IMR-90 (cell line): ENCODE data around the gene TENT5A. TPM values are rescaled to one million over a fixed set of nuclear protein-coding genes. Genes with fewer than 3 reads are reported as not detected.

Experiments
- ATAC-seq: fragments of 200-7000 bp; cut with Tn5 transposase; 2 replicates; pipeline ENCODE4 v1.9.1; 2020; ENCODE audit warnings: low read depth, mild to moderate bottlenecking, moderate library complexity
- BruUV-seq: library from RNA; stranded (reverse); fragments of 400-500 nt; replicated peaks from 2 replicates; lab custom pipeline; 2021; lab: Mats Ljungman, UMichigan
- CTCF ChIA-PET: fragments of 300-600 bp; formaldehyde crosslinking; extraction: SDS; loops from one replicate; lab custom pipeline; 2021; ENCODE audit warnings: antibody characterized with exemption; lab: Yijun Ruan, JAX
- POLR2A ChIA-PET: fragments of 300-600 bp; sonication (Branson Sonifier 250); formaldehyde crosslinking; loops from one replicate; lab custom pipeline; 2022; ENCODE audit warnings: antibody characterized with exemption; ENCODE audit not compliant: unreplicated experiment; lab: Charles Lee
- DNase-seq: peaks from one replicate; pipeline ENCODE4 v3.0.0; 2013
- H2AFZ ChIP-seq: replicated peaks from 2 replicates; pipeline ENCODE3; 2013; ENCODE audit warnings: low read length, mild to moderate bottlenecking; ENCODE audit not compliant: poor library complexity
- H2AK5ac ChIP-seq: 2 replicates; pipeline ENCODE4 v1.6.1; 2013; ENCODE audit warnings: low read depth, low read length, inconsistent platforms
- H2AK9ac ChIP-seq: replicated peaks from 2 replicates; pipeline ENCODE3; 2013; ENCODE audit warnings: mild to moderate bottlenecking, low read depth, low read length, moderate library complexity; ENCODE audit not compliant: poor library complexity
- H2BK120ac ChIP-seq: 2 replicates; pipeline ENCODE4 v1.6.1; 2013; ENCODE audit warnings: low read depth, low read length, inconsistent platforms
- H2BK15ac ChIP-seq: 3 replicates; pipeline ENCODE4 v1.6.1; 2013; ENCODE audit warnings: low read depth, low read length, inconsistent platforms
- H2BK20ac ChIP-seq: 2 replicates; pipeline ENCODE4 v1.6.1; 2013; ENCODE audit warnings: low read depth, mild to moderate bottlenecking, inconsistent platforms, low read length, moderate library complexity
- H2BK5ac ChIP-seq: 2 replicates; pipeline ENCODE4 v1.6.1; 2013; ENCODE audit warnings: mild to moderate bottlenecking, low read depth, low read length, inconsistent platforms; ENCODE audit not compliant: poor library complexity, severe bottlenecking
- H3K14ac ChIP-seq: replicated peaks from 2 replicates; pipeline ENCODE4 v1.6.1; 2013; ENCODE audit warnings: low read depth, low read length, inconsistent platforms
- H3K18ac ChIP-seq: 2 replicates; pipeline ENCODE4 v1.6.1; 2013; ENCODE audit warnings: low read depth, low read length, control low read depth
- H3K23ac ChIP-seq: 2 replicates; pipeline ENCODE4 v1.6.1; 2013; ENCODE audit warnings: low read depth, low read length, inconsistent platforms
- H3K27ac ChIP-seq: 2 replicates; pipeline ENCODE4 v1.5.1; 2013; ENCODE audit warnings: mild to moderate bottlenecking, control low read depth, low read length; ENCODE audit not compliant: insufficient read depth
- H3K27me3 ChIP-seq: 2 replicates; pipeline ENCODE4 v1.6.1; 2013; ENCODE audit warnings: low read length; ENCODE audit not compliant: control insufficient read depth, insufficient read depth
- H3K36me3 ChIP-seq: 2 replicates; pipeline ENCODE4 v1.6.1; 2013; ENCODE audit warnings: low read length, mixed read lengths; ENCODE audit not compliant: control insufficient read depth, insufficient read depth
- H3K4ac ChIP-seq: 2 replicates; pipeline ENCODE4 v1.6.1; 2013; ENCODE audit warnings: low read depth, low read length, inconsistent platforms
- H3K4me1 ChIP-seq: 2 replicates; pipeline ENCODE4 v1.6.1; 2013; ENCODE audit warnings: low read length, mixed read lengths; ENCODE audit not compliant: control insufficient read depth, insufficient read depth
- H3K4me2 ChIP-seq: 2 replicates; pipeline ENCODE4 v1.6.1; 2013; ENCODE audit warnings: low read depth, mild to moderate bottlenecking, control low read depth, low read length, moderate library complexity
- H3K4me3 ChIP-seq: 2 replicates; pipeline ENCODE4 v1.5.1; 2013; ENCODE audit warnings: low read depth, mild to moderate bottlenecking, control low read depth, low read length, moderate library complexity; ENCODE audit not compliant: insufficient read depth
- H3K56ac ChIP-seq: 2 replicates; pipeline ENCODE4 v1.6.1; 2013; ENCODE audit warnings: low read length, inconsistent platforms; ENCODE audit not compliant: insufficient read depth; ENCODE audit errors: extremely low read depth
- H3K79me1 ChIP-seq, 2 experiments: 2 replicates each; pipeline ENCODE4 v1.6.1; 2013; ENCODE audit warnings: low read length in 2 of 2, inconsistent platforms in 1 of 2, low read depth in 1 of 2
- H3K9ac ChIP-seq: 2 replicates; pipeline ENCODE4 v1.6.1; 2013; ENCODE audit warnings: low read depth, low read length, control low read depth
- H3K9me1 ChIP-seq: 2 replicates; pipeline ENCODE4 v1.6.1; 2013; ENCODE audit warnings: low read length, inconsistent platforms; ENCODE audit not compliant: insufficient read depth
- H3K9me3 ChIP-seq: 2 replicates; pipeline ENCODE4 v1.6.1; 2013; ENCODE audit warnings: low read length; ENCODE audit not compliant: control insufficient read depth, insufficient read depth
- H4K20me1 ChIP-seq: 2 replicates; pipeline ENCODE4 v1.6.1; 2013; ENCODE audit warnings: low read length, inconsistent platforms; ENCODE audit not compliant: insufficient read depth
- H4K5ac ChIP-seq: 2 replicates; pipeline ENCODE4 v1.6.1; 2013; ENCODE audit warnings: mild to moderate bottlenecking, low read depth, low read length, control low read depth
- H4K8ac ChIP-seq, 2 experiments: 2 replicates each; pipeline ENCODE4 v1.6.1; 2013; ENCODE audit warnings: low read depth in 2 of 2, low read length in 2 of 2, control low read depth in 1 of 2, inconsistent platforms in 1 of 2
- H4K91ac ChIP-seq: 2 replicates; pipeline ENCODE4 v1.6.1; 2013; ENCODE audit warnings: low read depth, low read length, inconsistent platforms; ENCODE audit not compliant: insufficient read depth
- CTCF ChIP-seq: conservative IDR thresholded peaks from 2 replicates; pipeline ENCODE4 v1.5.1; 2012; ENCODE audit warnings: mild to moderate bottlenecking, low read depth, low read length, improper control_type of control experiment
- FOS ChIP-seq: fragments of 150-350 bp; IDR thresholded peaks from 2 replicates; pipeline ENCODE4 v1.6.1; 2016; ENCODE audit warnings: low read depth, low read length
- WGBS, 2 experiments: methylation state at CpG; one replicate each; pipeline versions ENCODE4 v1.1.5 to v1.1.7; 2013; ENCODE audit warnings: missing lambda C conversion rate in 2 of 2; ENCODE audit not compliant: insufficient read length in 1 of 2; ENCODE audit errors: extremely low coverage in 2 of 2; 5-methylcytosine and 5-hydroxymethylcytosine counted together
- dilution Hi-C: fragments of 300-500 bp; cut with HindIII; formaldehyde crosslinking; loops from one replicate; pipeline ENCODE4 v1.14.3; 2018; ENCODE audit warnings: low sequenced_read_pairs; ENCODE audit not compliant: unreplicated experiment
- in situ Hi-C: fragments of 300-500 bp; cut with MboI; formaldehyde crosslinking; loops from 3 replicates; pipeline ENCODE4 v1.14.3; 2019; ENCODE audit warnings: low sequenced_read_pairs, inconsistent platforms, mixed read lengths
- intact Hi-C: fragments of 100-400 bp; cut with micrococcal nuclease; formaldehyde crosslinking; loops from 2 replicates; pipeline ENCODE4 v1.10.0; 2022
- polyA plus RNA-seq, 3 experiments: library from polyadenylated mRNA; depleted of rRNA; stranded (reverse); fragments of >200 nt; gene quantifications; 2 replicates each; pipeline ENCODE4 v1.2.3, GENCODE V29; 2012; ENCODE audit warnings: low replicate concordance in 1 of 3
- total RNA-seq: library from RNA; depleted of rRNA; stranded (reverse); fragments of >200 nt; gene quantifications from 2 replicates; pipeline ENCODE4 v1.2.3, GENCODE V29; 2012

Gene TENT5A
- total and polyA plus RNA-seq, 2 of the 4 experiments (the other 2 are of a cell fraction) = 3.5 to 10.8 TPM

- H4K91ac ChIP-seq = no peak overlapping the region
- no peak overlapping the region for H3K56ac ChIP-seq
- in situ Hi-C loops = loop anchor here (25.0 kb wide), 1 partner anchor 1624 kb away; no protein-coding TSS in a partner anchor
- no TSS peak for BruUV-seq
- H4K5ac ChIP-seq = no peak overlapping the region
- H2BK5ac ChIP-seq = no peak overlapping the region
- H2AK5ac ChIP-seq = no peak overlapping the region
- H3K4ac ChIP-seq = no peak overlapping the region
- no peak overlapping the region for H3K14ac ChIP-seq
- intact Hi-C loops = loop anchor here (10.0 kb wide), 1 partner anchor 134 kb away; no protein-coding TSS in a partner anchor
- H2BK120ac ChIP-seq = no peak overlapping the region
- H3K36me3 ChIP-seq = no peaks in the 10 kb centered on the region
- POLR2A ChIA-PET = no interaction called here
- WGBS, 2 experiments = no CpG with 5 or more reads among the region's 1 CpG
- H4K20me1 ChIP-seq = no peaks in the 10 kb centered on the region
- CTCF ChIA-PET = no interaction called here
- no peak overlapping the region for H3K23ac ChIP-seq
- no peak overlapping the region for H3K18ac ChIP-seq
- H2BK15ac ChIP-seq = no peak overlapping the region
- no peaks in the 10 kb centered on the region for H3K27me3 ChIP-seq
- H4K8ac ChIP-seq = no peak overlapping the region
- H2AFZ ChIP-seq = no peak overlapping the region
- no peak overlapping the region for H3K4me3 ChIP-seq
- no peaks in the 10 kb centered on the region for H3K9me1 ChIP-seq
- H3K4me2 ChIP-seq = no peak overlapping the region
- no peak; the same call in 1 of the 2 replicates for ATAC-seq
- peak; percentile 54; the same call in 1 of the 2 replicates for TF ChIP-seq FOS
- no peak for TF ChIP-seq CTCF
- no peak overlapping the region for H2AK9ac ChIP-seq
- DNase-seq = peak; percentile 62
- no peak overlapping the region for H2BK20ac ChIP-seq
- no peaks in the 10 kb centered on the region for H3K9me3 ChIP-seq
- H3K9ac ChIP-seq = no peak overlapping the region
- dilution Hi-C loops = no loop called here
- no peak overlapping the region for H3K27ac ChIP-seq
- no peaks in the 10 kb centered on the region for H3K79me1 ChIP-seq
- peaks cover 11% of the 10 kb centered on the region for H3K4me1 ChIP-seq
These were observed 8.7 kb upstream of the TENT5A start for GRCh38 chr6:81761197-81761596.
